Hippocampal formation (tissue), 2 donors: Measurements from ENCODE around the gene SLC5A1.
"Not testable (repeated sequence)": the region's sequence is repeated elsewhere in the genome, so short reads cannot be mapped to it uniquely, and the experiment has no call there.

Source experiments
- DNase-seq, 2 donors: peaks; one replicate each; lab custom pipeline; 2025; lab: John Stamatoyannopoulos, UW

Gene SLC5A1

GRCh38 chr22:32144496-32145274 lies 101.6 kb downstream of the SLC5A1 start:
- DNase-seq, result no peak

GRCh38 chr22:32147128-32147527 lies 104.1 kb downstream of the SLC5A1 start:
- not testable (repeated sequence) for DNase-seq

- not testable (repeated sequence) for DNase-seq
Observed at GRCh38 chr22:32148372-32148771, 105.3 kb downstream of the SLC5A1 start.

- not testable (repeated sequence) for DNase-seq
Observed at GRCh38 chr22:32150647-32151046, 107.6 kb downstream of the SLC5A1 start.

- DNase-seq, result not testable (repeated sequence)
Observed at GRCh38 chr22:32151641-32152040, 108.6 kb downstream of the SLC5A1 start.

GRCh38 chr22:32154727-32155126 lies 111.7 kb downstream of the SLC5A1 start:
- not testable (repeated sequence) for DNase-seq

- not testable (repeated sequence) for DNase-seq
Observed at GRCh38 chr22:32157632-32158031, 114.6 kb downstream of the SLC5A1 start.

GRCh38 chr22:32158712-32159533 lies 115.9 kb downstream of the SLC5A1 start, which contains the start of gene C22orf42:
Gene C22orf42, minus strand, starts transcription at chr22:32159303. Its CDS starts 88 bp downstream, at chr22:32159215.
- no peak for DNase-seq

- not testable (repeated sequence) for DNase-seq
Observed at GRCh38 chr22:32160411-32160810, 117.3 kb downstream of the SLC5A1 start.
